HG02970 (cell line): ENCODE results near the gene ORM2.

Experiments used
- ATAC-seq: cut with Tn5 transposase; IDR thresholded peaks from one replicate; pipeline ENCODE4 v1.9.1; 2021; ENCODE audit warnings: mild to moderate bottlenecking, moderate library complexity, moderate number of reproducible peaks; ENCODE audit not compliant: unreplicated experiment, low FRiP score

Gene ORM2

DNA sequence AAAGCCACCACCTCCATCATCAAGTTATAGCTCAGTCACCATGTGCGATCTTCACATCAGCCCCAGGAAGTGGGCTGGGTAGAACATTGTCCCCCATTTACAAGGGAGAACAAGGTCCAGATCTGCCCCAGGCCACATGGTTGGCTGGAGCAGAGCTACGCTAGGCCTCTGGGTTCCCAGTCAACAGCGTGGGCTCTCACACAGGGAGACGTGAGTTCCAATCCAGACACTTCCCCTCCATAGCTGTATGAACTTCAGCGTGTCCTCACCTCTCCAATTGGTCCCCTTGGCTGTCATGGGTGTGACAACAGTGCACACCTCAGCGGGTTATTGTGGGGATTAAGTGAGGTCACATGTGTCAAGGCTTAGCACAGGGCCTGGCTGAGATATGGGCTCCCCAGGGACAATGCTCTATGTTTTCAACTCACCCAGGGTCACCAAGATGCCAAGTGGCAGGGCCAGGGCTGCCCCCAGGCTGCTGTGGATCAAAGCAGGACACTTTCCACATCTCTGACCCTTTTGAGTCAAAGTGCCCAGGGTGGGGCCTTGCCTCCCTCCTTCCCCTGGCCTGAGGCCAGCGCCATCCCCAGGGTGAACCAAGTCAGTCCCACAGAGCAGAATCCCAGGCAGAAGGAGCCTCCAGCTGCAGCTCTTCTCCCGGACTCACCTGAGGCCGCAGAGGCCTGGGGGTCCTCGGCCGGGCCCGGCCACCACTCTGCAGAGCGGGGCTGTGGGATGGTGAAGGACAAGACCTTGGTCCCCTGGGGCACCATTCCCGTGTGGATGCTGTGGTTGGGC is 38.3 kb downstream of the ORM2 start:
- no peak for ATAC-seq

DNA sequence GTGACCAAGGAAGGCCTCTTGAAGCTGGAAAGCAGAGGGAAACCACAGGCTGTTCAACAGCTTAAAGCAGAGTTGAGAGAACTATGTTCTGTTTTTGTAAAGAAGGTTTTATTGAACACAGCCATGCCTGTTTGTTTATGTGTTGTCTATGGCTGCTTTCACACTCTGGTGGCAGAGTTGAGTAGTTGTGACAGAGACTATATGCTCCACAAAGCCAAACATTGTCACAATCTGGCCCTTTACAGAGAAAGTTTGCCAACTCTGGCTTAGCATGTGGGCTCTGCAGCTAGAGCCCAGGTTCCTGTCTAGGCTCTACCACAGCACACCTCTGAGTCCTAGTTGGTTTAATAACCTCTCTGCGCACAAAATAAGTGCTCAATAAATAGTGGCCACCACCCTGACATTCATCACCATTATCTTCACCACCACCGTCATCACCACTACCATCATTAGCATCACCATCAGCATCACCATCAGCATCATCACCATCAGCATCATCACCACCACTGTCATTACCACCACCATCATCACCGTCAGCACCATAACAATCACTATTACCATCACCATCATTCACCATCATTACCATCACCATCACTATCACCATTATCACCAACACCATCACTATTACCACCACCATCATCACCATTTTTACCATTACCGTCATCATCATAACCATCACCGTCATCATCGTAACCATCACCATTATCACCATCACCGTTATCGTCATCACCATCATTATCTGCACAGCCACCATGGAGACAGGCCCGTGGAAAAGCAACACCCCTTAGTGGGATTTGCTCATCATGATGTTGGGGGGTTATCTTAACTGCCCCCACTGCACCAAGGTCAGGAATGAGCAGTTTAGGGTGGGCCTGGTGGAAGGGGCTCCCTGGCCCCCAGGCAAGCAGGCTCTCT is 39.8 kb downstream of the ORM2 start:
- no peak for ATAC-seq

DNA sequence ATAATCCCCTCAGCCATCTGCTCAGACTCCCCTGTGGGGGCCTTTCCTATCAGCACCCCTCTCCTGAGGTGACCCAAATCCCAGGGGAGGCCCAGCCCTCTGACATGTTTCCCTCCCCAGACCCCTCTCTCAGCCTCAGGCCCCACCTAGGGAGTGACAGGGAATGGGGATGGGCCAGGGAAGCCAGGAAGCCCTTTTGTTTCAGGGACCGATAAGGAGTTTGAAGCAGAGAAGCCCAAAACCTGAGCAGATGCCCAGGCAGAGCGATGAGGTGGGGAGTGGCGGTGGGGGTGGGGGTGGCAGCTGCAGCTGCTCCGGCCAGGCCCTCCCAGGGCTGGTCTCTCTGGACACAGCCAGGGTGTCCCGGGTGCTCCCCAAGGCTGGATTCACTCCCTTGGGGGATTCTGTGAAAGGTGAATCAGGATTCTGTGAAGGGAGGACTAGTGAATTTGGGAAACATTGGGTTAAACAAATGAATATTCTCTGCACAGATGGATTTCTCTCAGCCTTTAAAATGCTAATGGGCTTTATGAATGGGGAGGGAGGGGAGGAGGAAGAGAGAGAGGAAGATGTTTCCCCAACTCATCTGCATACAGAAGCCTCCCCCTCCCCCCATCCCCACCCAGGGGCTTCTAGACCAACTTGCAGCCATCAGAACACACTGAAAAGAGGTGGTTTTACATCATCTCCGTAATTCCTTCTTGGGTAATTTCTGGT is 40.7 kb downstream of the ORM2 start:
- ATAC-seq = no peak

DNA sequence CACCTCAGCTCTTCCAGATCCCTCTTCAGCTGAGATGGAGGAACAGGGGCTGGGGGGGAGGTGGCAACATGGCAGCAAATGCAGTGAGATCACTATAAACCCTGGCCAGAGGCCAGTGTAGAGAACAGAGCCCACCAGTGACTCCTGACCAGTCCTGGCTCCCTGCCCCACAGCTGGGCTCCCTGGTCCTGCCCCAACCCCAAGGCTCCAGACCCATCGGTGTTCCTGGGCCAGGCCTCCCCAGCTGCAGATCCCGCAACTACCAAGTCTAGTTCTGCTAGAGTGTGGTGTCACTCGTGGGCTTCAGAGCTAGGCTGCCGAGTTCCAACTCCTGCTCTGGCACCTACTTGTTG is 41.3 kb downstream of the ORM2 start:
- ATAC-seq = no peak

DNA sequence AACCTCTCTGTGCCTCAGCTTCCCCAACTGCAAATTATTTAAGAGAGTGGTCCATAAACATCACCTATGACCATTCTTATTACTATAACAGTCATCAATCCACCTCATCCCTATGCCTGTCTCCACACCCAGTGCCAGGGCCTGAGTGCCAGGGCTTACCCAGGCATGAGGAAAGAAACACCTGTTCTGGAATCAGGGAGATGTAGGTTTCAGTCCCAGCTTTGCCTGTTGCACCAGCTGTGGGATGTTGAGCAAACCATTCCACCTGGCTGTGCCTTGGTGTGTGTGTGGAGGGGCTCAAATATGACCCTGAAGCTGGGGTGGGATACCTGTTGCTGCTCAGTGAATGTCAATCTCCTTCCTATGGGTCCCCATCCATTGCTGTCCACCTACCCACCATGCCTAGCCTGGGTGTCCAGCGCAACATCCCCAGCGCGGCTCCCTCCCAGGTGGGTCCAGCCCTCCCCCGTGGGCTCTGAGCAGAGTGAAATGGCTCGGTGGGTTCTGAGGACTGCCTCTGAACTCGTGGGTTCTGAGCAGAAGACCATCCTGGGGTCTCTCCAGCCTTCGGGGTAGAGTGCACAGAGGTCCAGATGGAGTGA is 41.8 kb downstream of the ORM2 start:
- ATAC-seq = no peak

DNA sequence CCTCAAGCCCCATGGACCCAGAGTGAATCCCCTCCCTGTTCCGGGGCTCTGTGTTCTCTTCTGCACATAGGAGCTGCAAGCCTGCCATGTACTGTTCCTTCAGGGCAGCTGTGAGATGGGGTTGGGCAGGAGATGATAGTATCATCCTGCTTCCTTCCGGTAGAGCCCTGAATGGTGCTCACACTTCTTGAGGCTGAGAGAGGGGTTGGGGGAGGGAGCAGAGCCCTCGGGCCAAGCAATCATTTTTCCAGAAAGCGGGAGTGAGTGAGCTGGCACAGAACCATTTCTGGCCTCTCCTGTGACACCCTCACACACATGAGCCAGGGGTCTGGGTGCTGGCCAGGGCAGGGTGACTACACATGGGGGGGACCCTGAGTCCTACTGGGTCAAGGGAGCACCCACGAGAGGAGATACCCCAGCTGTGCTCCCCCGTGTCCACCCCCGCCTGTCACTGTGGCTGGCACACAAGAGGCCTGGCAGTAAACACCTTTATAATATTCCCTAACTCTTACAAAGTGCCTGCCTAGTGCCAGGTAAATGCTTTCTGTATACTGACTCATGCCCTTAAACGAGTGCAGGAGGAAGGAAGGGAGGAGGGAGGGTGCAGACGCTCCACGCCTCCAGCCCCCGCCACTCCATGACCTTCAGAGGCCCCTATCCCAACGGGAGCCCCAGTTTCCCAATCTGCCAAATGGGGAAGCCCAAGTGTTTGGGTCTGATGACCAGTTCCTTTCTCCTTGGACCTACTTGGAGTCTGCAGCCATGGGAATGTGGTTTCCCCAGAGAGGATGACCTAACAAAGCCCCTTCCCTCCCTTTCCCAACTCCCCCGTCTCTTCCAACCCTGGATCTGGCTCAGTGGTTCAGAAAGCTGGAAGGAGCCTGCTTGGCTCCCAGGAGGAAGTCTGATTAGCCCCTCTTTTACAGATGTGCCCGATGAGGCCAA is 42.6 kb downstream of the ORM2 start:
- no peak for ATAC-seq

DNA sequence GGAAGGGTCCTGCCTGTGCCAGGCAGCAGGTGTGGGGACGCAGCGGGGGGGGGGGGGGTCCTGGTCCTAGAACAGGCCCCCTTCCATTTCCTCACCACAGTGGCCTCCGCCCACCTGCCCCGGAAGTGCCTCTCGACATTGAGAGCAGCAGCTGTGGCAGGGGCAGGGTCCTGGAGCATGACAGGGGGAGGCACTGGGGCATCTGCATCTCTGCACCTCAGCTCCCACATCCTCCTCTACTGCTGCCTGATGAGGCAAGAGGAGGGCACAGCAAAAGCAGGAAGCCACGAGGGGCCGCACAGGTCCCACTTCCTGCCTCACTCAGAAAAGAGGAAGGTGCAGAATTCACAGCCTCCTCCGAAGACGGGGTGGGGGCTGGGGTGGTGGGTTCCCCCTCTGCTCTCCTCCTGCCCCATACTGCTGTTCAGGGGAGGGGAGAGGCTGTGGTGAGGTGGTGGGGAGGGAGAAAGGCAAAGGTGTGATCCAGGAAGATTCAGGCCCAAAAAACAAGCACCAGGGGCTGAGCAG is 43.3 kb downstream of the ORM2 start:
- peak; percentile 78 for ATAC-seq

DNA sequence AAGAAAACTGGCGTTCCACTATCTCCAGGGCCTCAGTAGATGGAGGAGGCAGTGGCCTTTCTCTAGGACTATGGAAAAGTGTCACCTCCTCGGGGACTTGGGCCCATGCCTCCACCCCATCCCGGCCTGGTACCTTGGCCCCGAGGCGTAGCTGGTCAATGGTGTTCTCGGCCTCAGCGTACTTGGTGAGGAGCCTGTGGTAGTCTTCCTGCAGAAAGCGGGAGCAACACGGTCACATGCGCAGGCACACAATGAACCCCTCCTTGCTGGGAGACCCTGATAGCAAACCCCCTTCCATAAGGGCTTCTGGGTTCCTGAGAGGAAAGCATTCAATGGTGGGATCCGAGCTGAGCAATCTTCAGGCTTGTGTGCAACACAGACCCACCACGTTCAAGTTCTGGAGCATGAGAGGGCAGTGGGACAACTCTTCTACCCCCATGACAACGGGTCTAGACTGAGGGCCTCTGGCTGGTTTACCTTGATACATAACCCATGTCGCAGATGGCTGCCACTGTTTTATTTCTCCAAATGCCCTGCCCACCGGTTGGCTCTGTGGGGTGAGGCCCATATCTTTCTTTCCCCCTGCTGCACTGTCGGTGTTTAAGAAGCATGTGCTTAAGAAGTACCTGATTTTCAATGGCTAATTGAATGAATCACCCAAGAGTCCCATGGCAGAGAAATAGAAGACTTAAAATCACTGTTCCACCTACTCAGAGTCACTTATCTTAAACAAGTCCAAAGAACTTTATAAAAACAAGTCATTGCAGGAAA is 44.5 kb downstream of the ORM2 start:
- no peak for ATAC-seq

DNA sequence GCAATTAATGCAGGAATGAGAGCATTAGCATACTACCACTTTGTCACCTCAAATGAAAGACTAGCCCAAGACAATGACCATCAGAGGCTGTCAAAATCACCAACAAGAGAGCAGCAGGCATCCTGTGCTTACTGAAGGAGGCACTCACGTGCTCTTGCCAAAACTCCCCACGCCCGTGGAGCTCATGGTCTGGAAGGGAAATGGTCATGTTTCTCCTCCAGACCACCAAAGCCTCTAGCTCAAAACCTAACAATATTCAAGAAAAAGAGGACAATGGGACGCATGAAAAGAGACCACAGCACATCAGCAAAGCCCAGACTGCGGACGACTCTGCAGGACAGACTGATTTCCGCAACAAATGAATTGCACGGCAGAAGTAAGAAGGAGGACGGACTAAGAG is 45.3 kb downstream of the ORM2 start:
- no peak for ATAC-seq

DNA sequence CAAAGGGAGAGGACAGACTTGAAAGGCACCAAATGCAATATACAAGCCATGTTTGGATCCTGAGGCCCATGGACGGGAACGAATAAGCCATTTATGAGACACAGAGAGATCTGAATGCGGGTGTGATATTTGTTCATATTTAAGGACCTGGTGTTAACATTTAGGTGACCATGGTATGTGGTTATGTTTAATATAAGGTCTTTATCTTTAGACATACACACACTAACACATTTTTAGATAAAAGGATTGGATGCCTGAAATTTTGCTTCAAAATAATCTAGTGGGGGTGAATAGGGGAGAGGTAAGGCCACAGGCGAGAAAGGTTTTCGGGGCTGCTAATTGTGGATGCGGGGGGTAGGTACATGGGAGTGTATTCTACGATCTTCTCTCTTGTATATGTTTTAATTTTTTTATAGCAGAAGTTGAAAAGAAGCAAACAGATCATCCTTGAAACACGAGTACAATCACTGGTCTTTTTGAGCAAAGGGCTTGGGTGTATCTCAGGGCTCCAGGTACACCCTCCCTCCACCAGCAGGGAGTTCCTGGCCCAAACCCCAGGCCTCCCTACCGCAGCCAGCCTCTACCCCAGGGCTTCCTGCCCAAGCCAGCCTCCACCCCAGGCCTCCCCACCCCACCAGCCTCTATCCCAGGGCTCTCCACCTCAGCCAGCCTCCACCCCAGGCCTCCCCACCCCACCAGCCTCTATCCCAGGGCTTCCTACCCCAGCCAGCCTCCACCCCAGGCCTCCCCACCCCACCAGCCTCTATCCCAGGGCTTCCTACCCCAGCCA is 45.9 kb downstream of the ORM2 start:
- ATAC-seq = no peak

DNA sequence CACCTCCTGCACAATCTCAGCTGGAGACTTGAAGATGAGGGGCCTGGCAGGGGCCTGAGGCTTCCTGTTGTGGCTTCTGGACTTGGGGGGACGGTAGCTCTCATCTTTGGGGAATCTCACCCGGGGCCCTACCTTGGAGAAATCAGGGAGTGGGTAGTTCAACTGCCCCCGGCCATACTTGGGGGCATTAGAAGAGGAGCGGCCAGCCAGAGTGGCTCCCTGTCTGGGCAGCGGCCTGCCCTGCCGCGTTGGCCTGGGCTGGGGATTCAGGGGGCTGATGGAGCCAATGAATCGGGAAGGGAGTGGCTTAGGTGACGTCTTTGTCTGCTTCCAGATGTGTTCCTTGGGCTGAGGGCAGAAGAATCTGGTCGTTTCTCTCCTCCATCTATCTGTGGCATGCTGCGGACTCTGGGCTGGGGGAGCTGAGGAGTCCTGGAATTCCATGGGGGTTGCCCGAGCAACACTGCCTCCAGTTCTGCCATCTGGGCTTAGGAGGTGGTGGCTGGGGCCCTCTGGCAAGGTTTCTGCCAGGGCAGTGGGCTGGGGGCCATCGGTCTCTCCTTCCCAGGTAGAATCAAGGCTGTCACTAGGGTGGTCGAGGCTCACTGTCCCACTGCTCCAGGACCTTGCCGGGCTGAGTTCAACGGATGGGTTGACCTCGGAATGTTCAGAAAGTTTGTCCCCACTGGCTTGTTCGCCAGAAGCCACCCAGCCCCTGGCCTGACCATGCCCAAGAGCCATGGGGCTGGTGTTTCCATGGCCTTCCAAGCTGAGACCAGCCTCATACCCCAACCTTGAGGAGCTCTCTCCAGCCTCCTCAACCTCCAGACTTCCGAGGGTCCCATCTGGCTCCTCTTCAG is 47.1 kb downstream of the ORM2 start:
- ATAC-seq = no peak

DNA sequence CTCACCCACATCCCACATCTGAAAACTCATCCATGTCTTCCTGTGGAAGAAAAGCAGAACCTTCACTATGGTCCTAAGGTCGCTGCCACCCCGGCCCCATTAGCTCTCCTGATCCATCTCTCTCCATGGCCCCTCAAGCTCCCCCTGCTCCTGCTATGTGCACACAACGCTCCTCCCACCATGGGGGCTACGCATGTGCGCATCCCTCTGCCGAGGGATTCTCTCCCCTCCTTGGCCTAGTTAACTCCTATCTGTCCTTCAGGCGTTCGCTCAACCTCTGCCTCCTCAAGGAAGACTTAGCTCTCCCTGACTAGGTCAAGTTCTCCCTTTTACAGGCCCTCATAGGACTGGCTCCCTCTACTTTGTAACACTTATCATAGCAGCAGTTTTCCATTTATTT is 48.3 kb downstream of the ORM2 start:
- ATAC-seq = no peak

DNA sequence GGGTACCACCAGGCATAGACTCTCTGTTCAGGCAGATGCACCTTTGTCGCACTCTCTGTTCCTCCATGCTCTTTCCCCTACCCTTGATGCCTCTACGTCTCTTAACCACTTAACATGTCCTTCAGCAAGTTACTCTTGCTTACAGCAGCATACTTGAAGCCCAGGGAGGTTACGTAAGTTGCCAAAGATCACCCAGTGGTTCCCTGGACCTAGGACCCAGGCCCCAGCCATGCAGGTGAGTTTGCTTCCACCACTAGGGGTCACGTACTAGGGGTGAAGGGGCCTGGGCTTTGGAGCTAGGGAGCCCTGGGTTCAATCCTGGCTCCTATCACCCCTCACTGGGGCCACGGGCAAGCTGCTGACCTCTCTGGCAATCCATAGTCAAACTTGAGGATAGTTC is 49.2 kb downstream of the ORM2 start:
- no peak for ATAC-seq
